ENCODE results near the gene TP53TG5.

TP53TG5 gene

DNA sequence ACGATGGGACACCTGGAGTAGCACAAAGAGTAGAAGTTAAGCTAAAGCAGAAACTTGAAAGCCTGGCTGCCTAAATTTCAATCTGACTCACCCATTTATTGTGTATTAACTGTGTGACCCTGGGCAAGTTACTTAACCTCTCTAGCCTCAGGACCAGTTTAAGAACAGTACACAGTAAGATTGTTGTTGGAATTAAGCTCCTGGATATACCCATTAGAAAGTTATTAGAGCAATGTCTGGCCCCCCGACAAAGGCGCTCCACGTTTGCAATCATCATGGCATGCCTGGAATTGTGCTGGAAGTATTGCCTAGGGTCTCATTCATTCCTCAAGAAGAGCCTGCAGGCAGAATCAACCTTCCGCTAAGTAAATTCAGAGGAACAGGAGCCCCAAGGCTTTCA lies 31.3 kb downstream of the TP53TG5 start:
- no peak for TF ChIP-seq CTBP1 (IDR thresholded peaks at IDR 0.05; ENCODE audit: borderline replicate concordance)
- TF ChIP-seq, protein P1, sequence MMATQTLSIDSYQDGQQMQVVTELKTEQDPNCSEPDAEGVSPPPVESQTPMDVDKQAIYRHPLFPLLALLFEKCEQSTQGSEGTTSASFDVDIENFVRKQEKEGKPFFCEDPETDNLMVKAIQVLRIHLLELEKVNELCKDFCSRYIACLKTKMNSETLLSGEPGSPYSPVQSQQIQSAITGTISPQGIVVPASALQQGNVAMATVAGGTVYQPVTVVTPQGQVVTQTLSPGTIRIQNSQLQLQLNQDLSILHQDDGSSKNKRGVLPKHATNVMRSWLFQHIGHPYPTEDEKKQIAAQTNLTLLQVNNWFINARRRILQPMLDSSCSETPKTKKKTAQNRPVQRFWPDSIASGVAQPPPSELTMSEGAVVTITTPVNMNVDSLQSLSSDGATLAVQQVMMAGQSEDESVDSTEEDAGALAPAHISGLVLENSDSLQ (IDR thresholded peaks at IDR 0.05) = no peak
- no peak for TF ChIP-seq FOXK2 (IDR thresholded peaks at IDR 0.05)
- TF ChIP-seq FOXM1 (IDR thresholded peaks at IDR 0.05; ENCODE audit: borderline replicate concordance) = no peak
- TF ChIP-seq NFRKB (IDR thresholded peaks at IDR 0.05) = no peak
- TF ChIP-seq L3MBTL2 (conservative IDR thresholded peaks at IDR 0.05) = no peak
- no peak for TF ChIP-seq BHLHE40 (IDR thresholded peaks at IDR 0.05; ENCODE audit: borderline replicate concordance)
- TF ChIP-seq ZNF384 (IDR thresholded peaks at IDR 0.05) = no peak
- no peak for TF ChIP-seq ELF4 (IDR thresholded peaks at IDR 0.05)
- no peak for TF ChIP-seq SP1 (IDR thresholded peaks at IDR 0.05)
- TF ChIP-seq LEF1 (IDR thresholded peaks at IDR 0.05; ENCODE audit: borderline replicate concordance) = no peak
- ChIA-PET POLR2A (interaction anchor here (0.7 to 3.2 kb wide), 5 partner anchors 11 to 69 kb away, joined by 3 to 16 read pairs (median 4); partner anchors contain the start of genes PIGT and SYS1), CTCF (interaction anchor here (0.7 kb wide), 1 partner anchor 26 kb away, joined by 3 read pairs; no protein-coding TSS in a partner anchor)
- no peak for DNase-seq (ENCODE audit: extremely low spot score)

DNA sequence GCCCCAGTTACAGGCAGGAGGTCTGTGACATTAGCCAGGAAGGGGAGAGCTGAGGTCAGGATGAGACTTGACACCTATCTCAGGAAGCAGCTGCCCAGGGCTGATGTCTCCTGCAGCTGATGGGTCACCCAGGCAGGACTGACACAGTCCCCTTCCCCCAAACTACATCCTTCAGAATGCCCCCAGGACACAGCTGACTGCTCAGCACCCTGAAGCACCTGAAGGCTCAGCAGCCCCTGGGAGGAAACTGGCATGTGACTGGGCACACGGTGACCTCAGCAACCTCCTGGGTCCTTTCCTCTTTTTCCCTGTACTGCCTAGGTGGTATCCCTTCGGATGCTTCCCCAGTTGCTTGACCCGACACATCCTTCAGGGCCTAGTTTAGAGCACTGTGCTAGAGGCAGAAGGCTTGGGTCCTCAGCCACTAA lies 31.8 kb downstream of the TP53TG5 start:
- CTCF ChIA-PET = no interaction called here
- POLR2A ChIA-PET = no interaction called here
- no peak for DNase-seq (ENCODE audit: extremely low spot score)
- TF ChIP-seq FOXA1 (IDR thresholded peaks at IDR 0.05) (no peak), SUZ12 (IDR thresholded peaks at IDR 0.05) (no peak), HDGF (IDR thresholded peaks at IDR 0.05; ENCODE audit: borderline replicate concordance) (no peak), ELF4 (IDR thresholded peaks at IDR 0.05) (no peak), FOXK2 (IDR thresholded peaks at IDR 0.05) (no peak), ARNT (IDR thresholded peaks at IDR 0.05) (no peak), ZNF384 (IDR thresholded peaks at IDR 0.05) (no peak)
- TF ChIP-seq, protein P1 (IDR thresholded peaks at IDR 0.05) = no peak

DNA sequence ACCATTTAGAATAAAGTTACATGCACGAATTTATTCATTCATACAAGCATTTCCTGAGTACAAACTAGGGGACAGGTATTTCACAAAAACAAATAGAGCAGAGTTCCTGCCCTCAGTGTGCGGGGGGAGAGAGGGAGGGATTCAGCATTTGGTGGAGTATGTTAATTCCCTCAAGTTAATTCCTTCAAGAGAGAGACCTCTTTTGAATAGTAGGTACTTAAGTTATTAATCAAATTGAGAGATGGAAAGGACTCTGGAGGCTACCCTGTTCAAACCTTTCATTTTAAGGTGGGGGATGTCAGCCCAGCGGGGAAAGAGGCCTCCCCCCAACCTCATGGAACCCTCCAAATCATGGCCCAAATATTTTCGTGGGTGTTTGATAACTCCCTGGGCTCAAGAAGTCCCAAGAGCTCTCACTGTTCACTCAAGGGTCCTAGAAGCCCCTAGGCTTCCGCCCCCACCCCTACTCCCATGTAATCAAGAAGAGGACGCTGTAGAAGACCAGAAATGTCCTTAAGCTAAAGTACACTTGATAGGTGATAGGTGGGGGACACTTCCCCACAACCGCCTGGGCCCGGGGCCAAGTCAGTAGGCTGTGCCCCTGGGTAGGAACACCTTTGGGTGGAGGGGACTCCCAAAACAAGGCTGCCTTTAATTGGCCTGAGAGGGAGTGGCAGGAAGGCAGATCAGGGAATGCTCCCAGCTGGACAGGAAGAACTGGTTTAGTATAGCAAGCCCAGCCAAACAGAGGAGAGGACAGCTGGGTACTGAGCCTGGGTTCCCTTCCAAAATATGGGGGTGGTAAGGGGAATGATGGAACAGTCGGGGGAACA lies 32.8 kb downstream of the TP53TG5 start:
- no peak for TF ChIP-seq TARDBP (IDR thresholded peaks at IDR 0.05)
- no peak for TF ChIP-seq CTBP1 (IDR thresholded peaks at IDR 0.05; ENCODE audit: borderline replicate concordance)
- TF ChIP-seq L3MBTL2 (conservative IDR thresholded peaks at IDR 0.05) = no peak
- TF ChIP-seq, protein P1 (IDR thresholded peaks at IDR 0.05) = no peak
- TF ChIP-seq ELF4 (IDR thresholded peaks at IDR 0.05) = no peak
- ChIA-PET POLR2A (interaction anchor here (0.6 kb wide), 1 partner anchor 10 kb away, joined by 3 read pairs; no protein-coding TSS in a partner anchor), CTCF (interaction anchor here (0.6 kb wide), 1 partner anchor 732 kb away, joined by 3 read pairs; no protein-coding TSS in a partner anchor)
- DNase-seq (ENCODE audit: extremely low spot score) = no peak

DNA sequence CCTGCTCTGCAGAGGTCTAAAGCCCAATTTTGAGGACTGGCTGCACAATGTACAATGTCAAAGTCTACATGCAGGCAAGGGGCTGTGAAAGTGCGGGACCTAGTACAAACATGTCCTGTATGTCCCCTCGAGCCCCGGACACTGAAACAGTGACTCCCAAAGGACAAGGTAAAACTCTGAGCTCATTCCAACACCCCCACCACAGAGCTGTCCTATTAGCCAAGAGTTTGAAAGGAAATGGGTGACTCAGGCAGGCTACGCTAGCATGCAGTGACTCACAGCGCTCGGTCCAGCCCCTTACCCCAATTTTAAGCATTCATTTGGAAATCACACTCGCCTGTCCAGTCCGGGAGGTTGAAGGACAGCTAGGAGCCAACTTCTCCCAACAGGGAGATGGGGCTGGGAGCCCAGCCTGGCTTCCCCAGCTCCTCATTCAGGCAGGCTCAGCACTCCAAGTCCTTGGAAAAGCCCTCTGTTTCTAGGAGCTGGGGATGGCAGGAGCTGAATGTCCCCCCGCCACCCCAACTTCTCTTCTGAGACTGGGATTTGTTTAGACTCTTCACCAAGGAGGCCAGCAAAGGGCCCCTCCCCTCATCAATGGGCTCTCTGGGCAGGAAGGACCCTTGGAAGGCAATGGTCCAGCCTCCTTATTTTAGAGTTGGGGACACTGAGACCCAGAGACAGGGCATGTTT lies 33.8 kb downstream of the TP53TG5 start:
- TF ChIP-seq HDGF (IDR thresholded peaks at IDR 0.05; ENCODE audit: borderline replicate concordance) (no peak), ZNF384 (IDR thresholded peaks at IDR 0.05) (no peak), BHLHE40 (IDR thresholded peaks at IDR 0.05; ENCODE audit: borderline replicate concordance) (no peak)
- TF ChIP-seq, protein P1 (IDR thresholded peaks at IDR 0.05) = no peak
- no peak for DNase-seq (ENCODE audit: extremely low spot score)
- CTCF ChIA-PET = interaction anchor here (0.6 to 1.0 kb wide), 2 partner anchors 25 to 733 kb away, joined by 3 read pairs; no protein-coding TSS in a partner anchor
- POLR2A ChIA-PET = interaction anchor here (1.0 to 1.4 kb wide), 5 partner anchors 10 to 93 kb away, joined by 3 to 7 read pairs (median 4); partner anchors contain the start of gene SYS1

DNA sequence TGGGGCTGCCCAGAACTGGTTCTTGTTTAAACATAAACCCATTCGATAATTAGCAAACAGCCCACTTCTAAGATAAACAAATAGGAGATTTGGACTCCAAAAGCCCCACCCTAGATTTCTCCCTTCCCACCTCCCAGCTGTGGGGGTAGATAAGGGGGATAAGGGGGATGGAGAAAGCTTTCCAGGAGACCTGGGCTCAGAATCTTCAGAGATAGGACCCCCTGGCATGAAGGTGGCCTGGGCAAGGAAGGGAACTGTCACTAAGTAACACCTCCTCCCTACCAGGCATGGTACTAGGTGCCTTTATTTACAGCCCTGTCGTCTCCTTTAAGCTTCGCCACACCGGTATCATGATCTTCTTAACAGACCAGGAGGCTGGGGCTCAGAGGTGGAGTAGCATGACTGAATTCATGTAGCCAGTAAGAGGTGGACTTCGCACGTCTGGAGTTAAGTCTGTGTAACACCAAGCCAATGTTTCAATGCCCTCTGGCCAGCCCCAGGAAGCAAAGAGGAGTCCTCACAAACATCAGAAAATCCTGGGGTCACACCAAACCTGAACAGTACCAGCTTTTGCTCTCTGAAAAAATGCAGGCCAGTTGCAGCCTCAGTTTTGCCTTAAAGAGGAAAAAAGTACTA lies 34.5 kb downstream of the TP53TG5 start:
- ChIA-PET POLR2A (interaction anchor here (1.0 to 1.4 kb wide), 5 partner anchors 9 to 93 kb away, joined by 3 to 7 read pairs (median 4); partner anchors contain the start of gene SYS1), CTCF (interaction anchor here (1.0 kb wide), 1 partner anchor 25 kb away, joined by 3 read pairs; no protein-coding TSS in a partner anchor)
- DNase-seq (ENCODE audit: extremely low spot score) = no peak
- TF ChIP-seq FOXM1 (IDR thresholded peaks at IDR 0.05; ENCODE audit: borderline replicate concordance) (no peak), L3MBTL2 (conservative IDR thresholded peaks at IDR 0.05) (no peak), LEF1 (IDR thresholded peaks at IDR 0.05; ENCODE audit: borderline replicate concordance) (no peak), SP1 (IDR thresholded peaks at IDR 0.05) (no peak), ZNF384 (IDR thresholded peaks at IDR 0.05) (no peak), BHLHE40 (IDR thresholded peaks at IDR 0.05; ENCODE audit: borderline replicate concordance) (no peak), FOXK2 (IDR thresholded peaks at IDR 0.05) (no peak), CTBP1 (IDR thresholded peaks at IDR 0.05; ENCODE audit: borderline replicate concordance) (no peak), NFRKB (IDR thresholded peaks at IDR 0.05) (no peak), ARNT (IDR thresholded peaks at IDR 0.05) (no peak), HDGF (IDR thresholded peaks at IDR 0.05; ENCODE audit: borderline replicate concordance) (no peak), FOXA1 (IDR thresholded peaks at IDR 0.05) (no peak), TARDBP (IDR thresholded peaks at IDR 0.05) (no peak), SUZ12 (IDR thresholded peaks at IDR 0.05) (no peak), ELF4 (IDR thresholded peaks at IDR 0.05) (no peak)
- TF ChIP-seq, protein P1 (IDR thresholded peaks at IDR 0.05) = no peak

All from HEK293T (cell line).